AG09309 (cell line): ENCODE measurements around the gene HSPB7.

Experiments
- DNase-seq: peaks from one replicate; pipeline ENCODE4 v3.0.0-alpha.2; 2010; ENCODE audit warnings: low read depth
- H3K4me3 ChIP-seq: 2 replicates; pipeline ENCODE4 v1.5.1; 2011; ENCODE audit warnings: mild to moderate bottlenecking, low read depth, low read length, moderate library complexity; ENCODE audit not compliant: control insufficient read depth
- TF ChIP-seq, protein P1 (sequence below): IDR thresholded peaks from 2 replicates; pipeline ENCODE4 v1.5.1; 2011; ENCODE audit warnings: mild to moderate bottlenecking, low read depth, low read length, inconsistent platforms; ENCODE audit not compliant: insufficient read depth, control insufficient read depth; ENCODE audit errors: missing control alignments

HSPB7 gene

DNA sequence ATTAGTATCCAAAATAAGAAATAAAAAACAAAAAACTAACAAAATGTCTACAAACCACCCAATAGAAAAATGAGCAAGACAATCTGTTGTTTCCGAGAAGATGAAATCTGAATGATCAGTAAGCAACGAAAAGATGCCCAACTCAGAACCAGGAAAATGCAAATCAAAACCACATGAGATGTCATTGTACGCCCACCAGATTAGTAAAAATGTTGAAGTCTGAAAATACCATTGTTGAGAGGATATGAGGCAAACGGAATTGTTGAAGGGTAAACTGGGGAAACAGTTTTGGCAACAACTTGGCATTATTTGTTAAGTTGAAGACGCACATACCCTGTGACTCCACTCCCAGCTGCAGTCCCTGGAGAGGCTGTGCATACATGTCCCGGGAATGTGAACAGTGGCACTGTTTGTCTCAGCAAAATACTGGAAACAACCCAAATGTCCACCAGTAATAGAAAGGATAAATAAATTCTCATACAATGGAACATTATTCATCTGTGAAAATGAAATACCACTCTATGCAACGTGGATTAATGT, 52.5 kb downstream of the HSPB7 start:
- TF ChIP-seq, protein P1, sequence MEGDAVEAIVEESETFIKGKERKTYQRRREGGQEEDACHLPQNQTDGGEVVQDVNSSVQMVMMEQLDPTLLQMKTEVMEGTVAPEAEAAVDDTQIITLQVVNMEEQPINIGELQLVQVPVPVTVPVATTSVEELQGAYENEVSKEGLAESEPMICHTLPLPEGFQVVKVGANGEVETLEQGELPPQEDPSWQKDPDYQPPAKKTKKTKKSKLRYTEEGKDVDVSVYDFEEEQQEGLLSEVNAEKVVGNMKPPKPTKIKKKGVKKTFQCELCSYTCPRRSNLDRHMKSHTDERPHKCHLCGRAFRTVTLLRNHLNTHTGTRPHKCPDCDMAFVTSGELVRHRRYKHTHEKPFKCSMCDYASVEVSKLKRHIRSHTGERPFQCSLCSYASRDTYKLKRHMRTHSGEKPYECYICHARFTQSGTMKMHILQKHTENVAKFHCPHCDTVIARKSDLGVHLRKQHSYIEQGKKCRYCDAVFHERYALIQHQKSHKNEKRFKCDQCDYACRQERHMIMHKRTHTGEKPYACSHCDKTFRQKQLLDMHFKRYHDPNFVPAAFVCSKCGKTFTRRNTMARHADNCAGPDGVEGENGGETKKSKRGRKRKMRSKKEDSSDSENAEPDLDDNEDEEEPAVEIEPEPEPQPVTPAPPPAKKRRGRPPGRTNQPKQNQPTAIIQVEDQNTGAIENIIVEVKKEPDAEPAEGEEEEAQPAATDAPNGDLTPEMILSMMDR = no peak
- no peak for DNase-seq
- no peak overlapping the region for H3K4me3 ChIP-seq
